Rectal smooth muscle tissue (tissue), 1 donor: ENCODE data around the gene C6orf132.

Experiments
- H3K27ac ChIP-seq: one replicate; pipeline ENCODE4 v1.7.0; 2013; ENCODE audit warnings: low read depth, low read length, inconsistent platforms
- H3K27me3 ChIP-seq: one replicate; pipeline ENCODE4 v1.7.0; 2013; ENCODE audit warnings: low read length; ENCODE audit not compliant: control insufficient read depth, insufficient read depth
- H3K36me3 ChIP-seq: one replicate; pipeline ENCODE4 v1.7.0; 2013; ENCODE audit warnings: low read length; ENCODE audit not compliant: control insufficient read depth, insufficient read depth
- H3K4me1 ChIP-seq: one replicate; pipeline ENCODE4 v1.7.0; 2013; ENCODE audit warnings: low read length; ENCODE audit not compliant: control insufficient read depth, insufficient read depth
- H3K4me3 ChIP-seq: one replicate; pipeline ENCODE4 v1.7.0; 2013; ENCODE audit warnings: low read length
- H3K9ac ChIP-seq: one replicate; pipeline ENCODE4 v1.7.0; 2013; ENCODE audit warnings: low read length

The C6orf132 gene

DNA sequence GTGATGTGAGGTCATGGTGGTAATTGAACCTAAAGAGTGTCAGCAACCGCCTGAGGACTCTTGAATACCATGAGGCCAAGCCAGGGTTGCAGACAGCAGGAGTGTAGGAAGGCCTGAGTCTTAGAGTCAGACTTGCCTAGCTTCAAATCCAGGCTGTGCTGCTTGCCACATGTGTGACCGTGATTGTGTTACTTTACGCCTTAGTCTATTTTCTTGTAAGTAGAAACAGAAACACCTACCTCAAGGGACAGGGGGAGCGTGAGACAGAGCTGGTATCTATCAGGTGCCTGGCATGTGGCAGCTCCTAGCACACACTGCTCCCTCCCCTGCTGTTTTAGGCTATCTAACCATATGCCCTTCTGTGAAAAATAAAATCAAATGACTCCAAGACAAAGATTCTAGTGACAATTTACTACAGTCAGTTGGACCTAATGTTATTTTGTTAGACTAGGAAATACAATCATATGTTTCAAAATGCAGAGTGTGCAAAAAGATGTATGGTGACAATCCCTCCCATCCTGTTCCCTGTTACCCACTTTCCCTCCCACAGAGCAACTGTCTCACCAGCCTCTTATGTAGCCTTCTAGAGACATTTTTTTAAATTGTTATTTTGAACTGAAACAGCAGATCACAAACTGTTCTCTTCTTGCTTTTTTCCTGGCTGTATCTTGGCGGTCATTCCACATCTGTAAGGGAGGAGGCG, 70.4 kb downstream of the C6orf132 start:
- Histone ChIP-seq H3K27ac (no peak overlapping the region), H3K36me3 (peaks cover 41% of the 10 kb centered on the region), H3K4me3 (no peak overlapping the region), H3K27me3 (no peaks in the 10 kb centered on the region), H3K4me1 (no peaks in the 10 kb centered on the region), H3K9ac (no peak overlapping the region)

DNA sequence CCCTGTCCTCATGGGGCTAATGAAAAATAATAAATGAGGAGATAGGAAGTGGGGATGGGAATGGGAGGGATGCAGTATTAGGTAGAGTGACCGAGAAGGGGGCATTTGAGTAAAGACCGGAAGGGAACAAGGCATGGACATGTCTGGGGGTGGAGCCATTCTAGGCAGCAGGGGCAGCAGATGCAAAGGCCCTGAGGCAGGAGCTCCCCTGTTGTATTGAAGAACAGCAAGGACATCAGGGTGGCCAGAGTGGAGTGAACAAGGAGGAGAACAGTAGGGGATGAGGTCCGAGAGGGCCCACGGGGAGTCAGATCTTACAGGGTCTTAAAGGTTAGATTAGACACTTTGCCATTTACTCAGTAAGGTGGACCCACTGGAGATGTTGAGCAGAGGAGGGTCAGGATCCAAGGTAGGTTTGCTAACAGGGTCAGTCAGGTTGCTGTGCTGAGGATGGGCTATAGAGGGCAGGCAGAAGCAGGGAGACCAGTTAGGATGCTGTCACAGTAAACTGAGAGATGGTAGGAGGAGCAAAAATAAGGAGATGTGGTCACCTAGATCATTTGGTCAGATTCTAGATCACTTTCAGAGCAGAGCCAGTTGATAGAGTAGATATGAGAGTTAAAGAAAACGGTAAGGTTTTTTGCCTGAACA, 73.4 kb downstream of the C6orf132 start:
- peaks cover 42% of the 10 kb centered on the region for H3K36me3 ChIP-seq

DNA sequence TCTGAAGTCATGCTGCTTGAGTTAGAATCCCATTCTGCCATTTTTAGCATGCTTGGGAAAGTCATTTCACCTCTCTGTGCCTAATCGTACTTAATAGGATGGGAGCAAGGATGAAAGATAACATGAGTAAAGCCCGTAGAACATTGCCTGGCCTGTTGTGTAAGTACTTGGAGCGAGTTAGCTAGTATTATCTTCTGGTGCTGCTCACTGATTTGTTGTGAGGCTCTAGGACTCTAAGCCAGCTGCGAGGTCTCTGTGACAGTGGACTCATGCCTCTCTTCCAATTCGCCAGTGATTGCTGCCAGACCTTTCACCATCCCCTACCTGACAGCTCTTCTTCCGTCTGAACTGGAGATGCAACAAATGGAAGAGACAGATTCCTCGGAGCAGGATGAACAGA, 74.2 kb downstream of the C6orf132 start:
- no peaks in the 10 kb centered on the region for H3K27me3 ChIP-seq
- H3K36me3 ChIP-seq = peaks cover 39% of the 10 kb centered on the region
- no peak overlapping the region for H3K27ac ChIP-seq
- no peaks in the 10 kb centered on the region for H3K4me1 ChIP-seq
- no peak overlapping the region for H3K4me3 ChIP-seq
- H3K9ac ChIP-seq = no peak overlapping the region

More for the DNA sequence above, 73.4 kb downstream of the C6orf132 start:
- Histone ChIP-seq H3K27ac (no peak overlapping the region), H3K9ac (no peak overlapping the region), H3K4me3 (no peak overlapping the region), H3K4me1 (no peaks in the 10 kb centered on the region), H3K27me3 (no peaks in the 10 kb centered on the region)

DNA sequence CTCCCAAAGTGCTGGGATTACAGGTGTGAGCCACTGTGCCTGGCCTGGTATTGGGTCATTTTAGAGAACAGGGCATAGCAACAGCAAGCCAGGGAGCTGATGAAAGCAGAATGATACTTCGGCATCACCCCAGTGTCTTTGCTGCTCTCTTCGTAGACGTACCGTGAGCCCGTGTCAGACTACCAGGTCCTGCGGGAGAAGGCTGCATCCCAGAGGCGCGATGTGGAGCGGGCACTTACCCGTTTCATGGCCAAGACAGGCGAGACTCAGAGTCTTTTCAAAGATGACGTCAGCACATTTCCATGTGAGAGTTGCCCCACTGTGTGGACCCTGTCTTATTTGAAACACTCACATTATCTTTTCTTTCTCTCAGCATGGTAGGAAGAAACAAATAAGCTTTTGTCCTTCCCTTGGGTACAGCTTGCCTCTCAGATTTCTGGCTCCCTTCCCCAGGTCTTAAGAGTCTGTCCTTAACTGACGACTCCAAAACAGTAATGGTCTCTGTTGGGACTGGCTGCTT, 76.2 kb downstream of the C6orf132 start:
- Histone ChIP-seq H3K9ac (no peak overlapping the region), H3K36me3 (peaks cover 40% of the 10 kb centered on the region), H3K27ac (no peak overlapping the region), H3K27me3 (no peaks in the 10 kb centered on the region), H3K4me1 (no peaks in the 10 kb centered on the region), H3K4me3 (no peak overlapping the region)

DNA sequence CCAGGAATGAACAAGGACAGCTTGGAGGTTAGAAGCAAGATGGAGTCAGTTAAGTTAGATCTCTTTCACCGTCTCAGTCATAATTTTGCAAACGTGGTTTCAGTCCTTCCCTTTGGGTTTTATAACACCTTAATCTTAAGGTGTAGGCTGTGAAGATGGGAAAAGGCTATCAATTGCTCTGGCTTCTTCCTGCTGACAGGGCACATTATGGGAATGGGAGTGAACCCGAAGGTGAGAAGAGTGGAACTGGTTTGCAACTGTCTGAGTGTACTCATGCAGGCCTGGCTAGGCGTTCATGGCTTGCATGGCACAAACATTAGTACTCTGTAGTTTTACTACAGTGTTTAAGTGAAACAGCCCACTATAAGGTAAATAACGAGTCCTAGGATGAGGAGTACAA, 82.7 kb downstream of the C6orf132 start:
- no peaks in the 10 kb centered on the region for H3K27me3 ChIP-seq
- H3K36me3 ChIP-seq = peaks cover 37% of the 10 kb centered on the region
- H3K4me3 ChIP-seq = no peak overlapping the region
- H3K9ac ChIP-seq = no peak overlapping the region
- H3K27ac ChIP-seq = no peak overlapping the region
- H3K4me1 ChIP-seq = no peaks in the 10 kb centered on the region

DNA sequence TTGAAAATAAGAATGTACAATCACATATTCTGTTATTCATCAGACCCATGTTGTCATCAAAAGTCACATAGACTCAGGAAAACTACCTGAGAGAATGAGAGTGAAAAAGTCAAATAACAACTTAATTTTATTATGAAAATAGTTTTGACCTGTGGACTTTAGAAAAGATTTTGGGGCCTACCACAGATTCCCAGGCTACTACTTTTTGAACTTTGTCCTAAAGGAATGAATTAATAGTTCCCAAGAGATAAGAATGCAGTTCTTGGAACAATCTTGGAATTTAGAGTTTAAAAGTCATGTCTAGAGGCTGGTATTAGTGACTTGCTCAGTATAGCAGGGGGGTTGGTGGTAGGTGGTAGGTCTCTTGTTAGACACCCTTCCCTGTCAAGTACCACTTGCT, 88.8 kb downstream of the C6orf132 start:
- Histone ChIP-seq H3K36me3 (peaks cover 27% of the 10 kb centered on the region), H3K4me3 (no peak overlapping the region), H3K27me3 (no peaks in the 10 kb centered on the region), H3K4me1 (peaks cover 4% of the 10 kb centered on the region), H3K9ac (no peak overlapping the region), H3K27ac (no peak overlapping the region)

DNA sequence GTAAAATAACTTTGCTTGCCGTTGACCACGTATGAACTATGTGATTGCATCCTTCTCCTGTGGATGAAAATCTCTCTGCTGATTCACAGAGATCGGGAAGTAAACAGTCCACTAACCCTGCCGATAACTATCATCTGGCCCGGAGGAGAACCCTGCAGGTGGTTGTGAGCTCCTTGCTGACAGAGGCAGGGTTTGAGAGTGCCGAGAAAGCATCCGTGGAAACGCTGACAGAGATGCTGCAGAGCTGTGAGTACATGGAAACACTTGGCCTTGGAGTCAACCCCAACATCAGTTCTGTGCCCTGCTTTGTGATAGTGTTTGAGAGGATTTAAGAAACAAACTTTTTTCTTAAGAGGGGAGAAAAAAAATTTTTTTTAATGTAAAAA, 91.2 kb downstream of the C6orf132 start:
- Histone ChIP-seq H3K27me3 (no peaks in the 10 kb centered on the region), H3K4me1 (peaks cover 19% of the 10 kb centered on the region), H3K4me3 (peak overlapping the region; percentile 94), H3K36me3 (peaks cover 11% of the 10 kb centered on the region), H3K27ac (no peak overlapping the region), H3K9ac (no peak overlapping the region)
